ENCODE measurements around the gene LCN10.

DNA sequence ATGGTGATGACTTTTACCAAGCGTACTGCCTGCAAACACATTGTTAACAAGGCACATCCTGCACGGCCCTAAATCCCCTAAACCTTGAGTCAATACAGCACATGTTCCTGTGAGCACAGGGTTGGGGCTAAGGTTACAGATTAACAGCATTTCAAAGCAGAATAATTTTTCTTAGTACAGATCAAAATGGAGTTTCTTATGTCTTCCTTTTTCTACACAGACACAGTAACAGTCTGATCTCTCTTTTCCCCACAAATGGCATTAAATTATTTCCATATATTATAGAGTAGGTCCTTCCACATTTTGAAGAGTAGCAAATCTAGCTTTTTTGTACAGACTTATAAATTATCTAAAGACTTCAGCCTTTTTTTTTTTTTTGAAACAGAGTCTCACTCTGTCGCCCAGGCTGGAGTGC is 46.8 kb upstream of the LCN10 start:
- TF ChIP-seq, protein P1, sequence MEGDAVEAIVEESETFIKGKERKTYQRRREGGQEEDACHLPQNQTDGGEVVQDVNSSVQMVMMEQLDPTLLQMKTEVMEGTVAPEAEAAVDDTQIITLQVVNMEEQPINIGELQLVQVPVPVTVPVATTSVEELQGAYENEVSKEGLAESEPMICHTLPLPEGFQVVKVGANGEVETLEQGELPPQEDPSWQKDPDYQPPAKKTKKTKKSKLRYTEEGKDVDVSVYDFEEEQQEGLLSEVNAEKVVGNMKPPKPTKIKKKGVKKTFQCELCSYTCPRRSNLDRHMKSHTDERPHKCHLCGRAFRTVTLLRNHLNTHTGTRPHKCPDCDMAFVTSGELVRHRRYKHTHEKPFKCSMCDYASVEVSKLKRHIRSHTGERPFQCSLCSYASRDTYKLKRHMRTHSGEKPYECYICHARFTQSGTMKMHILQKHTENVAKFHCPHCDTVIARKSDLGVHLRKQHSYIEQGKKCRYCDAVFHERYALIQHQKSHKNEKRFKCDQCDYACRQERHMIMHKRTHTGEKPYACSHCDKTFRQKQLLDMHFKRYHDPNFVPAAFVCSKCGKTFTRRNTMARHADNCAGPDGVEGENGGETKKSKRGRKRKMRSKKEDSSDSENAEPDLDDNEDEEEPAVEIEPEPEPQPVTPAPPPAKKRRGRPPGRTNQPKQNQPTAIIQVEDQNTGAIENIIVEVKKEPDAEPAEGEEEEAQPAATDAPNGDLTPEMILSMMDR (conservative IDR thresholded peaks at IDR 0.05; ENCODE audit: low read length) = no peak
- no peak for TF ChIP-seq EZH2phosphoT487 (IDR thresholded peaks at IDR 0.05; ENCODE audit: borderline replicate concordance, low read depth, low read length)
